Measurements from ENCODE around the gene NPR1. TPM values are rescaled to one million over a fixed set of nuclear protein-coding genes. Genes with fewer than 3 reads are reported as not detected.

The NPR1 gene
- total and polyA plus RNA-seq, 2 donors from 2014 or later: 57.8 to 89.3 TPM

- FAIRE-seq: no peak
- peak in 1 of 5 donors; percentile 77 for DNase-seq
- H3K9ac ChIP-seq (ENCODE audit: low read length in 3 of 3): peak overlapping the region in 1 of 3 donors; percentile 34
- H3K27ac ChIP-seq (ENCODE audit: low read depth in 2 of 2, low read length in 2 of 2): no peak overlapping the region
- H3K4me1 ChIP-seq (ENCODE audit: control insufficient read depth in 2 of 3, insufficient read depth in 2 of 3, low read depth in 1 of 3, low read length in 3 of 3): peaks cover 0 to 32% (median 25%) of the 10 kb centered on the region in 3 donors
- H3K4me3 ChIP-seq (ENCODE audit: low read length in 3 of 3): no peak overlapping the region
- TF ChIP-seq CTCF (IDR thresholded peaks at IDR 0.05; ENCODE audit: borderline replicate concordance, extremely low read depth, insufficient read depth): no peak
- H3K36me3 ChIP-seq (ENCODE audit: control insufficient read depth in 2 of 3, insufficient read depth in 3 of 3, low read length in 3 of 3): peaks cover 0 to under 1% (median 0%) of the 10 kb centered on the region in 3 donors
- H3K27me3 ChIP-seq (ENCODE audit: control insufficient read depth, insufficient read depth, low read length): no peaks in the 10 kb centered on the region
- H3K9me3 ChIP-seq (ENCODE audit: control insufficient read depth in 2 of 3, insufficient read depth in 1 of 3, low read length in 3 of 3): no peaks in the 10 kb centered on the region
- intact Hi-C loops (cut with DNase I): no loop called here
These were observed 48.1 kb upstream of the NPR1 start for GRCh38 chr1:153630384-153630783.

DNA sequence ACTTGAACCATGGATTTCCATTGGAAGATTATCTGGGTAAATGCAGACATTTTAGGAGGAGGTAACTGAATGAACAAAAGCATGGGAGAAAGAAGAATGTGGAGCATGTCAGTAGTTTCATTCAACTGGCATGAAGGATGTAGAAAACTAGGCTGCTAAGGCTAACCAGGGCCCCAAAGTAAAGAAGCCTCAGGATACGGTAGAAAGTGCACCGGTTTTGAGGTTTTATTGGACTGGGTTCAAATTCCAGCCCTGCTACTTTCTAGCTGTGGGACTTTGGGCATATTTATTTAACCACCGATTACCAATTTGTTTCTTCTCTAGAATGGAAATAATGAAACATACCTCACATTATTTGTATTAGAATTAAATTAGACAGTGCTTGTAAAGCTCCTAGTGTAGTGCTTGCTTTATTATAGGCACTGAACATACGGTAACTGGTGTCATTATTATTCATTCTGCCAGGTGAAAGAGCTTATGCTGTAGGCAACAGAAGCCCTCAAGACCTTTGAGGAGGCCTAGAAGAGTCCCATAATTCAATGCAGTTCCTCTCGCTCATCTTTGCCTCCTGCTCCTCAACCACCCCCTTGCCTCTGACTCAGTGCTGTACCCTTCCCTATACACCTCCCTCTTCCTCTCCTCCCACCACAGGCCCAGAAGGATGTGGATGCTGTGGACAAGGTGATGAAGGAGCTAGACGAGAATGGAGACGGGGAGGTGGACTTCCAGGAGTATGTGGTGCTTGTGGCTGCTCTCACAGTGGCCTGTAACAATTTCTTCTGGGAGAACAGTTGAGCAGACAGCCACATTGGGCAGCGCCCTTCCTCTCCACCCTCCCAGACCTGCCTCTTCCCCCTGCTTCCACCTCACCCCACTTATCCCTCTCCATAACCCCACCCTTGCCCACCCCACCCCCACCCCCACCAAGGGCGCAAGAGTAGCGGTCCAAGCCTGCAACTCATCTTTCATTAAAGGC is 47.2 kb upstream of the NPR1 start:
- no peak overlapping the region for H3K27ac ChIP-seq (ENCODE audit: low read depth in 2 of 2, low read length in 2 of 2)
- peak in 1 of 5 donors; percentile 50 for DNase-seq
- TF ChIP-seq CTCF (IDR thresholded peaks at IDR 0.05; ENCODE audit: borderline replicate concordance, extremely low read depth, insufficient read depth): no peak
- no peak overlapping the region for H3K9ac ChIP-seq (ENCODE audit: low read length in 3 of 3)
- intact Hi-C loops (cut with DNase I): no loop called here
- no peak for FAIRE-seq
- no peaks in the 10 kb centered on the region for H3K9me3 ChIP-seq (ENCODE audit: control insufficient read depth in 2 of 3, insufficient read depth in 1 of 3, low read length in 3 of 3)
- peaks cover 0 to 29% (median 22%) of the 10 kb centered on the region in 3 donors for H3K4me1 ChIP-seq (ENCODE audit: control insufficient read depth in 2 of 3, insufficient read depth in 2 of 3, low read depth in 1 of 3, low read length in 3 of 3)
- no peak overlapping the region for H3K4me3 ChIP-seq (ENCODE audit: low read length in 3 of 3)
- H3K36me3 ChIP-seq (ENCODE audit: control insufficient read depth in 2 of 3, insufficient read depth in 3 of 3, low read length in 3 of 3): peaks cover 0 to 4% (median under 1%) of the 10 kb centered on the region in 3 donors
- no peaks in the 10 kb centered on the region for H3K27me3 ChIP-seq (ENCODE audit: control insufficient read depth, insufficient read depth, low read length)

DNA sequence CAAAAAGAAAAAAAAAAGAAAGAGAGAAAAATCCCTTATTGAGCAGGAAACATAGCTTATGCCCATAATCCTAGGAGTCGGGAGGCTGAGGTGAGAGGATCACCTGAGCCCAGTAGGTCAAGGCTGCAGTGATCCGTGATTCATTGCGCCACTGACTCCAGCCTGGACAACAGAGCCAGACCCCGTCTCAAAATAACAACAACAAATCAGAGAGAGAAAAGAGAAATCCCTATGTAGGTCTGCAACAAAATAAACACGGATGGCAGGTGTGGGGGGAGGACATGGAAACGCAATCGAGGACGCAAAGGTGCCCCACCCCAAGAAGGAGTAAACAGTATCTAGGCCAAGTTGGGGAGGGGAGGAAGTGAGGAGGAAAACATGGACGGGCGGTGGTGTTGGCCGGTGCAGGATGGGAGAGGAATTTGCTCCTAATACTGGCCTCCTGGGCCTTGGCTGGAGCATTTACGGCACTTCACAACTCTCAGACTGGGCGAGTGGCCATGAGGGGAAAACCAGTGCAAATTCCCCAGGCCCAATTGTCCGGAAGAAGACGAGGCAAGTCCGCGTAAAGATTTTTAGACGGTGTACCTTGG is 45.2 kb upstream of the NPR1 start:
- Histone ChIP-seq H3K27me3 (ENCODE audit: control insufficient read depth, insufficient read depth, low read length) (no peaks in the 10 kb centered on the region), H3K36me3 (ENCODE audit: control insufficient read depth in 2 of 3, insufficient read depth in 3 of 3, low read length in 3 of 3) (peaks cover 9 to 22% (median 16%) of the 10 kb centered on the region in 3 donors), H3K4me3 (ENCODE audit: low read length in 3 of 3) (peak overlapping the region; percentile 51 to 98 (median 62)), H3K4me1 (ENCODE audit: control insufficient read depth in 2 of 3, insufficient read depth in 2 of 3, low read depth in 1 of 3, low read length in 3 of 3) (peaks cover 0 to 15% (median 12%) of the 10 kb centered on the region in 3 donors), H3K9me3 (ENCODE audit: control insufficient read depth in 2 of 3, insufficient read depth in 1 of 3, low read length in 3 of 3) (no peaks in the 10 kb centered on the region), H3K9ac (ENCODE audit: low read length in 3 of 3) (peak overlapping the region in 2 of 3 donors; percentile 20 to 62), H3K27ac (ENCODE audit: low read depth in 2 of 2, low read length in 2 of 2) (peak overlapping the region; percentile 76 to 100)
- DNase-seq (no peak), FAIRE-seq (no peak)
- TF ChIP-seq CTCF (IDR thresholded peaks at IDR 0.05; ENCODE audit: borderline replicate concordance, extremely low read depth, insufficient read depth): no peak
- intact Hi-C loops (cut with DNase I): no loop called here
